ENCODE data around the gene CEP83.
"Not testable (repeated sequence)": the region's sequence is repeated elsewhere in the genome, so short reads cannot be mapped to it uniquely, and the experiment has no call there.

The CEP83 gene

DNA sequence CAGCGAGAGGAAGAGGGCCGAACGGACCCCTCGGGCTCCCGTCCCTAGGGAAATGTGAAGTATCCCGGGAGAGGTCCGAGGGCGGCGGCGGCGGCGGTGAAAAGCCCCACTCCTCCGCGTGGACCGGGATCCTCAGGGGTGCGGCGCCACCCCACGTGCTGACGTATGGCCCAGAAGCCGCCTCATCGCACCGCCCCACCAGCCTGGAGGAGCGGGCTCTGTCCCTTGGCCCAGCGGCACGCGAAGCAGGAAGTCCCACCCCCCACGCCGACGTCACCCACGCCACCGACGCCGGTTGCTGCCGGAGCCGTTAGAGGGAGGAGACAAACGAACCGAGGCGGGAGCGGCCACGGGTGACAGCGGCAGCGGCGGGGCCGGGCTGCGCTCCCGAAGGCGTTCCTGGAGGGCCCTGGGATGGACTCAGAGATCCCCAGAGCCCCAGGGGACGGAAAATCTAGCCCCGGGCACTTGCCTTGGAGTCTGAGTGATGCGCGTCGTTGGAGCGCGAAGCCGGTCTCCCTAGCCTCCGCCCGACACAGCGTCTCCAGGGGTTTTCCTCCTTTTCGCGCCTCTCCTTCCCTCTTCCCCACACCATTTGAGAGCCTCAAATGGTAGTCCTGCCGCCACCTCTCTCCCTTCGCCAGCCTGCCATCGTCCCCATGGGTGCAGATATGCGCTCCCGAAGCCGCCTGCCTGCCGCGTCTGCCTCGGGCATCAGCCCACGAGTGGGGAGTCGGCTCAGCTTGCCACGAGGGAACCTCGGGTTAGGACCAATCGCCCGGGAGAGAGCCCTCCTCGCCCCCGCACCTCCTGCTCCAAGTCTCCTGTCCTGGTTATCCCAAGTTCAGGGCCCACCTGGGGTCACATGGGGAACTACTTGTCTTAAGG lies at the start of gene CEP83:
Gene CEP83 (minus strand): TSS at position 140 of the 888 bp plus-strand sequence. CDS start 47,377 bp downstream, outside the sequence.
- peak; percentile 99 for DNase-seq

DNA sequence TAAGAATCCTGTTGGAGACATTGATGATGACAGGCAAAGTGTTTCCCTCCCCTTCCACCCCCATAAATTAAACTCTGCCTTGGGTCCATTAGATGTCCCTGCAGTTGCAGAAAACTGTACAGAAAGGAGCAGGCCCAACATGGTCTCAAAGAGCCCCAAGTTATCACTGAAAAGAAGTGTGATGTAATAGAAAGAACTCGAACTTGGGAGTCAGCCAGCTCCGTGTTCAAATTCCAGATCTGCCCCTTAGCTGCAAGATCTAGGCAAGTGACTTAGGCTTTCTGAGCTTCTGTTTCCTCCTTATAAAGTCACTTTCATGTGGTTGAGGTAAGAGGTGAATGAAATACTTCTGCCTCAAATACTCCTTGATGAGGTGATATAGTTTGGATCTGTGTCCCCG lies 49.6 kb upstream of the CEP83 start:
- DNase-seq, result no peak

DNA sequence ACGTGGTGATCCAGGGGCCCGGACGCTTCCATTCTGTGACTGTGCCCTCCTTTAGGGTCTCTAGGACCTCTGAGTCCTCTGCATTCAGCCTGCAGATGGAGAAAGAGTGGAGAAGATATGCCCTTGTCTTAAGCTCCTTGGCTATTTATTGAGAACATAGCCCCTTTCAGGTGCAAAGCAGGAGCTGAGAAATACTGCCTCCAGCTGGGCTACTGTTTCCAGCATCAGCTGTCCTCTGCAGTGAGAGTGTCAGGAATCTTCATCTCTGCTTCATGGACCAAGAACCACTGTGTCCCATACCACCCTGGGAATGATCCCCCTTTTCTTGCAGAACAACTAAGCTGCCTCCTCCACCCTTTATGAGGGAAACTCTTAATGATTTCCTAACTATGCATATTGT lies 47.8 kb upstream of the CEP83 start:
- no peak for DNase-seq

- no peak for DNase-seq
These were observed 44.7 kb upstream of the CEP83 start for GRCh38 chr12:94504386-94504785.

GRCh38 chr12:94503619-94504018 lies 44.0 kb upstream of the CEP83 start:
- no peak for DNase-seq

GRCh38 chr12:94500831-94501567 lies 41.3 kb upstream of the CEP83 start:
- DNase-seq, result no peak

DNA sequence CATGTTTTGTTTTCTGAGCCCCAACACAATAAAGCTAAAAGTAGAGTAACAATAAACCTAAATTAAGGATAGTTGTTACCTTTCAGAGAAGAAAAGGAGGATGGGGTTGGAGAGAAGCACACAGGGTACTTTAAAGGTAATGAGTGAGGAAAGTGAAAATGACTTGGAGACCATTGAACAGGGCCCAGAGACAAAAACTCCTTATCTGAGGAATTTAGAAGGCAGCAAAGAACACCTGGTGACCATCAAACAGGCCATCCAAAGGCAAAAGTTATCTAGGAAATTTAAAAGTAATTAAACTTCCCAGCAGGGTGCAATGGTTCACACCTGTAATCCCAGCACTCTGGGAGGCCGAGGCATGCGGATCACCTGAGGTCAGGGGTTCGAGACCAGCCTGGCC lies 39.0 kb upstream of the CEP83 start:
- DNase-seq, result no peak

DNA sequence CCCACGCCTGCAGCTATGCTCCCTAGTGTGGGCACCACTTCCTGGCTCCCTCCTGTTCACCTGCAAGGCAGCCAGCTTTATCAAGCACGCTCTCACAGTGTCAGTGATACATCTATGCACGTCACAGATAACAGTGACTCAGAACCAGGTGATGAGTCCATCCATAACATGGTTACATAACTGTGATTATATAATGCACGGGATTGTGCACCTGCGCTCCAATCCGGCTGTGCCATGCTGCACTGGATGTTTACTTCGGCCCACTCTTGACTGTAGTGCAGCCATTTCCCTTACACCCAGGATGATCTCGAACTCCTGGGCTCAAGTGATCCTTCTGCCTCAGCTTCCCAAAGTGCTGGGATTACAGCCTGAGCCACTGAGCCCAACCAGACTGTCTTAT lies 38.4 kb upstream of the CEP83 start:
- no peak for DNase-seq

- DNase-seq, result no peak
These were observed 35.9 kb upstream of the CEP83 start for GRCh38 chr12:94495445-94496115.

- DNase-seq, result no peak
These were observed 31.8 kb upstream of the CEP83 start for GRCh38 chr12:94491489-94491888.

DNA sequence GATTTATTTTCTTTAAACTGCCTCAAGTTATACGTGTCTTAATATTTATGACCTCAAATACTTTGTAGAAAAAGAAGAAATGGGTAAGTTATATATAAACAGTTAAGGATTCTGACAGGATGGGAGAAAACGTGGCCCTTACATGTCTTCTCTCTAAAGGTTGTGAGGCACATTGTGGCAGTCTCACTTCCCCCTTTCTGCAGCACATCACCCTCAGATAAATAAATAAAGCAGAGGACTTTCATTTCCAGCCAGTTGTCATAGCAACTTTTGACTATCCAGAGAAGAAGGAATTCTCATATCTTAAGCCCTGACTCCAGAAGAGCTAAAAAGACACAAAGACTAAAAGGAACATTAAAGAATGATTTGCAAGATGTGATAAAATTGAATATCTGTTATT lies 28.8 kb upstream of the CEP83 start:
- no peak for DNase-seq

GRCh38 chr12:94481734-94482133 lies 22.1 kb upstream of the CEP83 start:
- DNase-seq, result no peak

DNA sequence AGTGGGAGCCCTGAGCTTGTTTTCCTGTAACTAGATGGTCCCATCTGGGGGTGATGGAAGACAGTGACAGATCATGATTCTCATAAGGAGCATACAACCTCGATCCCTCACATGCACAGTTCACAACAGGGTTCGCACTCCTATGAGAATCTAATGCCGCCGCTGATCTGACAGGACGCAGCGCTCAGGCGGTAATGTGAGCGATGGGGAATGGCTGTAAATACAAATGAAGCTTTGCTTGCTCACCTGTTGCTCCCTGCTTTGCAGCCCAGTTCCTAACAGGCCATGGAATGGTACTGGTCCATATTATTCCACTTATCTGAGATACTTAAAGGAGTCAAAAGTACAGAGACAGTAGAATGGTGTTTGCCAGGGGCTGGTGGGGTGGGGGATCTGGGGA lies 9.9 kb upstream of the CEP83 start:
- no peak for DNase-seq

- no peak for DNase-seq
These were observed 921 bp upstream of the CEP83 start for GRCh38 chr12:94460616-94460959.

DNA sequence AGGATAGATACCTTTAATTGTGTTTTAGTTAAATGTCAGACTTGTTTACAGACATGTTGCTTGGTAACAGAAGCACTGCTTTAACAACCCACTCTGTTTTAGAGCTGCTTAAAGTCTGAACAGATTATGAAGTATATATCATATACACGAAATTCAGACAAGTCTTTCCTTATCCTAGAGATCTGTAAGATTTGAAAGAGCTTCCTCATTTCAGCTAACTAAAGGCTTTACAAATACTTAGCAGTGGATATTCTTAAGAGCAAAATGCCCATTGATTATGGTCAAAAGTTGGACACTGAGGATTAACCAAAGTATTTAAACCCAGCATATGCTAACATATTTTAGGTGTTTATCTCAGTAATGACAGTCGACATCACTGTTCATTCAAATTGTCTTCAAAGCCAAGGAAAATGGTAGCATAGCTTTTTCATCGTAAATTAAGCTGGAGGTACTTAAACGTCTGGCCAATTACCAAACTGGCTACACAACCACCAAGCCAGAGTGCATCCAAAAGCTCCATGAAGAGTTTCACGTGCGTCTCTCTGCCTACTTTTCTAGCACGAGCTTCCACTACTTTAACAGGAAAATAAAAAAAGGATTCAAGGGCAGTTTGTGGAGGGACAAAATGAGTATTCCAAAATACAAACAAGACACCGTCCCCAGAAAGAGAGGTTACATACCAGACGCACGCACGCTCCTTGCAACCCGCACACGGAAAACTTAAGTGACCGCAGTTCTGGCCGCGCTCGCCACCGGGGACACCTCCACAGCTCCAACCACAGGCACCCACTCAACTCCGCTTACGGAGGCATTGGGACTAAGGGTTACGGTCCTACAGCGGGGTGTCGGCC lies 565 bp downstream of the CEP83 start:
- no peak for DNase-seq

GRCh38 chr12:94457311-94457710 lies 2.4 kb downstream of the CEP83 start:
- no peak for DNase-seq

- not testable (repeated sequence) for DNase-seq
These were observed 5.3 kb downstream of the CEP83 start for GRCh38 chr12:94454318-94454717.

- no peak for DNase-seq
These were observed 14.0 kb downstream of the CEP83 start for GRCh38 chr12:94445662-94446061.

GRCh38 chr12:94437303-94437702 lies 22.4 kb downstream of the CEP83 start:
- DNase-seq, result no peak

DNA sequence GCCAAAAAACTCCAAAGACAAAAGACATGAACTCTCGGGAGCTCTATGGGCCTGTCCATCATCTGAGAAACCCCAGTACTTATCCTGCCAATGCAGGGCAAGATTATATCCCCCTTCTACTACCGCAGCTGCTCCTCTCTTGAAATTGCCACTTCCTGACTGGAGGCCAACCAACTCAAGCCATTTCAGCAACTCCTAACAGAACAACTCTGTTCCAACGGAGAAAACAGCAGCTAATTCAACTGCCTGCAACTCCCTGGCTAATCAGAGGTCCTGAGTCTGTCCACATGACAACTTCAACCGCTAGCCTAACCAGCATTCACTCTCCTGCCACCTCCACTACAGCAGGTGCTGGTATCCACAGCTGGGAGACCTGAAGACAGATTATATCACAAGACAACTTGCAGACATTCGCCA lies 24.1 kb downstream of the CEP83 start:
- no peak for DNase-seq

DNA sequence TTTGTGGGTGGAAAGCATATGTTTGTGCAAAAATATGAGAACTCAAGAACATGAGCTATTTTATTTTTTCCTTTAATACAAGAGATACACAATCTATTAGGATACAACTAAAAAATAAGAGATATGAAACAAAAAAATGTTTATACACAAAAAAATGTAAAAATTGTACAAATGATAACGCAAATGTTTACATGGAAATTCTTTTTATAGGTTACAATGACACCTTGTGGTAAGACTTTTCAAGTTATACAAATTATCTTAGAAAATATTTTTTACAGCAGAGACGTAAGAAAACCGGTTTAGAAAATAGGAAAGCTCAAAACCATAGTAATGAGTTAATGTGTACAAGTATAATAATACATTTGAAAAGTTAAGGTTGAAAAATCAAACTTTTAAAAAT lies 25.5 kb downstream of the CEP83 start:
- DNase-seq, result no peak

DNA sequence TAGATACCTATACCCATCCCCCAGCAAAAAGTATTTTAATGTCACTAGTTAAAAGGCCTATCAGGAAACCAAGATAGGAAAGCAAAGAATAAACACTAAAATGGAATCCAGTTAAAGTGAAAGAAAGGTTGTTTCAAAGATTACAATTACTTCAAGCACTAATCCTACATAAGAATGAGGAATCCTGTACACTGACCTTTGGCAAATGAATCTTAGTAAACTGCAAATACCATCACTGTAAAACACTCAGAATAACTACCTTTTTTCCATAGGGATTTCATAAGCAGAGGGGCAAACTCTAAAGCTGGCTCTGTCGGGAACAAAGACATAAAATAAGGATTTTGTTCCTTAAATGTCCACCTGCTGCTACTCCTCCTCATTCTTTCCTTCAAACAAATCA lies 25.9 kb downstream of the CEP83 start:
- DNase-seq, result no peak

- no peak for DNase-seq
These were observed 29.4 kb downstream of the CEP83 start for GRCh38 chr12:94430304-94430703.

All from stimulated activated CD4-positive, alpha-beta T cell treated with anti-CD3 and anti-CD28 coated beads, Interleukin-15, amount 100 ng/mL, for 24 hours (primary cell).